ENCODE results near the gene GNAI2.

Gene GNAI2

GRCh38 chr3:50268276-50268675 is 32.3 kb downstream of the GNAI2 start:
- no peak overlapping the region for H3K4me2 ChIP-seq (ENCODE audit: low read length)
- H3K36me3 ChIP-seq (ENCODE audit: control insufficient read depth, low read length) = no peaks in the 10 kb centered on the region
- no peaks in the 10 kb centered on the region for H3K79me2 ChIP-seq (ENCODE audit: control insufficient read depth, low read length)
- H3K27me3 ChIP-seq (ENCODE audit: control insufficient read depth, low read length) = peaks cover 39% of the 10 kb centered on the region
- H4K20me1 ChIP-seq (ENCODE audit: control insufficient read depth, insufficient read depth, low read depth, low read length) = no peaks in the 10 kb centered on the region
- H3K4me1 ChIP-seq (ENCODE audit: control insufficient read depth, low read length) = peaks cover 5% of the 10 kb centered on the region
- TF ChIP-seq CTCF (IDR thresholded peaks at IDR 0.05; ENCODE audit: low read depth, low read length, poor library complexity, severe bottlenecking) = no peak
- TF ChIP-seq EZH2phosphoT487 (IDR thresholded peaks at IDR 0.05; ENCODE audit: borderline replicate concordance, low read length) = no peak
- no peaks in the 10 kb centered on the region for H3K9me3 ChIP-seq (ENCODE audit: control insufficient read depth, insufficient read depth, low read length)
- H3K4me3 ChIP-seq (ENCODE audit: low read length) = no peak overlapping the region
- H3F3A ChIP-seq (ENCODE audit: control insufficient read depth, insufficient read depth) = no peaks in the 10 kb centered on the region
- no peaks in the 10 kb centered on the region for H3K9me2 ChIP-seq (replicated peaks; ENCODE audit: control insufficient read depth, low read length)
- H3K27ac ChIP-seq (ENCODE audit: low read depth, low read length) = no peak overlapping the region

- Histone ChIP-seq H3K4me2 (ENCODE audit: low read length) (no peak within 1 kb of the TSS), H3K4me1 (ENCODE audit: control insufficient read depth, low read length) (peaks cover 7% of the 10 kb centered on the region), H3K79me2 (ENCODE audit: control insufficient read depth, low read length) (no peaks in the 10 kb centered on the region), H3K27ac (ENCODE audit: low read depth, low read length) (no peak within 1 kb of the TSS), H3K4me3 (ENCODE audit: low read length) (no peak within 1 kb of the TSS), H3K27me3 (ENCODE audit: control insufficient read depth, low read length) (peaks cover 44% of the 10 kb centered on the region), H3F3A (ENCODE audit: control insufficient read depth, insufficient read depth) (no peaks in the 10 kb centered on the region), H3K9me3 (ENCODE audit: control insufficient read depth, insufficient read depth, low read length) (no peaks in the 10 kb centered on the region), H3K36me3 (ENCODE audit: control insufficient read depth, low read length) (no peaks in the 10 kb centered on the region), H3K9me2 (replicated peaks; ENCODE audit: control insufficient read depth, low read length) (no peaks in the 10 kb centered on the region), H4K20me1 (ENCODE audit: control insufficient read depth, insufficient read depth, low read depth, low read length) (no peaks in the 10 kb centered on the region)
- TF ChIP-seq EZH2phosphoT487 (IDR thresholded peaks at IDR 0.05; ENCODE audit: borderline replicate concordance, low read length) = no peak
- TF ChIP-seq CTCF (IDR thresholded peaks at IDR 0.05; ENCODE audit: low read depth, low read length, poor library complexity, severe bottlenecking) = no peak
Measured at GRCh38 chr3:50268703-50269451, 32.9 kb downstream of the GNAI2 start, which contains the start of gene SEMA3B. SEMA3B (plus strand) TSS chr3:50269147; CDS start chr3:50269241, 94 bp downstream.

DNA sequence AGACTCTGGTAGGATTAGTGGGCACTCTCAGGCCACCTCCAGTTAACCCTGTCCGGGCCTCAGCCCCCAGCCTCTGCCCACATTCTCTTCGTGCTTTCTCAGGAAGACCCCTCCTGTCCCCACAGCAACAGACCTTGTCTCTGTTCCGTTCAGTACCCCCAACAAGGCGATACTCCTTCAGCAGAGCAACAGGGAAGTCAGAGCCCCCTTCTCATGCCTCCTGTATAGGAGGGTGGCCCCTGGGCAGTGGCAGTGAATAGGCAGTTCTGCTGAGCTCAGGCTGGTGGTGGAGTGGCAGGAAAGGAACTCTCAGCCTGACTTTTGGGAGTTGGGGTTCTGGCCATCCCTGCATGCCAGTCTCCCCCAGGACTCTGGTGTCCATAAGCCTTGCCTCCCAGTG is 33.5 kb downstream of the GNAI2 start:
- TF ChIP-seq CTCF (IDR thresholded peaks at IDR 0.05; ENCODE audit: low read depth, low read length, poor library complexity, severe bottlenecking) = no peak
- TF ChIP-seq EZH2phosphoT487 (IDR thresholded peaks at IDR 0.05; ENCODE audit: borderline replicate concordance, low read length) = no peak
- no peak overlapping the region for H3K27ac ChIP-seq (ENCODE audit: low read depth, low read length)
- peaks cover 50% of the 10 kb centered on the region for H3K27me3 ChIP-seq (ENCODE audit: control insufficient read depth, low read length)
- H3K36me3 ChIP-seq (ENCODE audit: control insufficient read depth, low read length) = no peaks in the 10 kb centered on the region
- H3K4me3 ChIP-seq (ENCODE audit: low read length) = no peak overlapping the region
- H3K4me2 ChIP-seq (ENCODE audit: low read length) = no peak overlapping the region
- H3K4me1 ChIP-seq (ENCODE audit: control insufficient read depth, low read length) = peaks cover 12% of the 10 kb centered on the region
- H3K9me2 ChIP-seq (replicated peaks; ENCODE audit: control insufficient read depth, low read length) = no peaks in the 10 kb centered on the region
- no peaks in the 10 kb centered on the region for H3K79me2 ChIP-seq (ENCODE audit: control insufficient read depth, low read length)
- no peaks in the 10 kb centered on the region for H3F3A ChIP-seq (ENCODE audit: control insufficient read depth, insufficient read depth)
- no peaks in the 10 kb centered on the region for H3K9me3 ChIP-seq (ENCODE audit: control insufficient read depth, insufficient read depth, low read length)
- no peaks in the 10 kb centered on the region for H4K20me1 ChIP-seq (ENCODE audit: control insufficient read depth, insufficient read depth, low read depth, low read length)
